ENCODE results near the gene UBAP1L. TPM values are rescaled to one million over a fixed set of nuclear protein-coding genes. Genes with fewer than 3 reads are reported as not detected.

Gene UBAP1L
- total RNA-seq, 1 donor from 2014 or later: 1.8 TPM

DNA sequence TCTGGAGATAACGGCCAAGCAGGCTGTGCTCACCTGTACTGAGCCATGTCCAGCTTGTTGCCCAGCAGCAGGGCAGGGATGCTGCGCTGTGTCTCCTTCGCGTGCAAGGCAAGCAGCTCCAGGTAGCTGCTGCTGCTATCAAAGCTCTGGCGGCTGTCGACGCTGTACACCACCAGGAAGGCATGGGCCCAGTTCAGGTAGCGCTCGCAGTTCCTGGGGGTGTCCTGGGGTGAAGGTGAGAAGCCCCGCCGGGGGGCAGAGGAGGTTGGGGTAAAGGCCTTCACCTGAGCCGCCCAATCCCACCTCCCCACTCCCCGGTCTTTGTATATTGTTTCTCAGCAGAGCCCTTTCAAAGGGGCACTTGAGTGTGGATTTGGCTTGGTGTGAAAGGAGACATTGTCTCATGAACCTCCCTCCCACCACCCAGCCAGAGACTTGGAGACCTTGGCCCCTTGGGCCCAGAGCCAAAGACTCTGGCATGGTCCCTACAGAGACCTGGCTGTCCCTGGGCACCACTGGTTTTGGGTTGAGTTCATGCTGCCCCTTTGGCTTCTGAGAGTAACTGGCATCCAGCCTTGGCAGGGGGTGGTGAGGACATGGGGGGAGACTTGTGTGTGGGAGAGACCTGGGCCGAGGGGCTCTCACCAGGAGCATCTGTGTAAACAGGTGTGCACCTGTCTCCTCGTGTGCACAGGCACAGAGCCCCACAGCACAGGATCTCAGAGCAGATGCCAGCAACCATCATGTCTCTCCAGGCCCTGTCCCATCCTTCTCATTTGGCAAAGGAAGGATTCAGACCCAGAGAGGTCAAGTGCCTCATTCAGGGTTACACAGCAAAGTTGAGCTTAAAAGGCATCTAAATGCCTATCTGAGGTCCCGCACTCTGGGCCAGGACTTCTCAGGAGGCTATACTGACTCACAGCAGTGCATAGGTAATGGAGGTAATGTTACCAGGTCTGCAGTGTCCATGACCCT lies 56.3 kb downstream of the UBAP1L start:
- Mint-ChIP-seq H3K27ac (ENCODE audit: unreplicated experiment) (no peak overlapping the region), H3K36me3 (ENCODE audit: low read depth, unreplicated experiment) (peaks cover 2% of the 10 kb centered on the region), H3K4me1 (ENCODE audit: low read depth, unreplicated experiment) (peaks cover 34% of the 10 kb centered on the region), H3K27me3 (ENCODE audit: low read depth, unreplicated experiment) (peaks cover 22% of the 10 kb centered on the region), H3K4me3 (ENCODE audit: unreplicated experiment) (no peak overlapping the region), H3K9me3 (ENCODE audit: unreplicated experiment) (peaks cover 5% of the 10 kb centered on the region)
- Histone ChIP-seq H3K4me3 (ENCODE audit: insufficient read depth, low read depth, low read length) (no peak overlapping the region), H3K4me2 (ENCODE audit: low read length) (no peak overlapping the region), H3K9me3 (ENCODE audit: insufficient read depth, low read depth, low read length) (peaks cover 2% of the 10 kb centered on the region), H2AFZ (ENCODE audit: low read depth, low read length) (no peak overlapping the region), H3K4me1 (ENCODE audit: insufficient read depth, low read length) (peaks cover 14% of the 10 kb centered on the region), H3K36me3 (ENCODE audit: insufficient read depth, low read length) (no peaks in the 10 kb centered on the region), H3K27me3 (ENCODE audit: insufficient read depth, low read length) (peaks cover 38% of the 10 kb centered on the region), H3K79me2 (ENCODE audit: insufficient read depth, low read length) (no peaks in the 10 kb centered on the region), H4K20me1 (ENCODE audit: insufficient read depth, low read length) (no peaks in the 10 kb centered on the region), H3K27ac (ENCODE audit: low read depth, low read length) (no peak overlapping the region), H3K9ac (ENCODE audit: low read length) (no peak overlapping the region)
- TF ChIP-seq, protein P1, sequence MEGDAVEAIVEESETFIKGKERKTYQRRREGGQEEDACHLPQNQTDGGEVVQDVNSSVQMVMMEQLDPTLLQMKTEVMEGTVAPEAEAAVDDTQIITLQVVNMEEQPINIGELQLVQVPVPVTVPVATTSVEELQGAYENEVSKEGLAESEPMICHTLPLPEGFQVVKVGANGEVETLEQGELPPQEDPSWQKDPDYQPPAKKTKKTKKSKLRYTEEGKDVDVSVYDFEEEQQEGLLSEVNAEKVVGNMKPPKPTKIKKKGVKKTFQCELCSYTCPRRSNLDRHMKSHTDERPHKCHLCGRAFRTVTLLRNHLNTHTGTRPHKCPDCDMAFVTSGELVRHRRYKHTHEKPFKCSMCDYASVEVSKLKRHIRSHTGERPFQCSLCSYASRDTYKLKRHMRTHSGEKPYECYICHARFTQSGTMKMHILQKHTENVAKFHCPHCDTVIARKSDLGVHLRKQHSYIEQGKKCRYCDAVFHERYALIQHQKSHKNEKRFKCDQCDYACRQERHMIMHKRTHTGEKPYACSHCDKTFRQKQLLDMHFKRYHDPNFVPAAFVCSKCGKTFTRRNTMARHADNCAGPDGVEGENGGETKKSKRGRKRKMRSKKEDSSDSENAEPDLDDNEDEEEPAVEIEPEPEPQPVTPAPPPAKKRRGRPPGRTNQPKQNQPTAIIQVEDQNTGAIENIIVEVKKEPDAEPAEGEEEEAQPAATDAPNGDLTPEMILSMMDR (IDR thresholded peaks at IDR 0.05; ENCODE audit: insufficient read depth, low read depth, low read length): no peak
- no peak for TF ChIP-seq EZH2 (IDR thresholded peaks at IDR 0.05; ENCODE audit: insufficient read depth, low read length)
- no peak for DNase-seq (ENCODE audit: low read depth)
- no peak for FAIRE-seq

DNA sequence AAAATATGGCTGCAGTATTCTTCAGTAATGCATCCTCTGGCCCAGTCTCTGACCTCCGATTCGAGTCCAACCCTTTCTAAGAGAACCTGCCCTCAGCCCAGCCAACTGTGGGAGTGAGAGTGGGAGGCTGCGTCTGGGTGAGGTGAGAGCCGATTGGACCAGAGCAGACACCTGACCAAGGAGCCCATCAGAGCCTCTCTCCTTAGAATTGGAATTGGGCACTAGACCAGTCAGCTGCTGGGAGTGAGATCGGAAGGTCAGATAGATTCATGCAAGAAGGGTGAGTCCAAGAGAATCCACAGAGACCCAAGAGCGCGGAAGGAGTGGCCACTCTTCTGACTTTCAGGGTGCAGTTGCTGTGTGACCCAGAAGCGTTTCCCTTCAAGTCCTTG lies 57.5 kb downstream of the UBAP1L start:
- TF ChIP-seq, protein P1 (IDR thresholded peaks at IDR 0.05; ENCODE audit: insufficient read depth, low read depth, low read length): no peak
- no peak for TF ChIP-seq EZH2 (IDR thresholded peaks at IDR 0.05; ENCODE audit: insufficient read depth, low read length)
- no peak overlapping the region for H3K4me3 ChIP-seq (ENCODE audit: insufficient read depth, low read depth, low read length)
- no peaks in the 10 kb centered on the region for H3K79me2 ChIP-seq (ENCODE audit: insufficient read depth, low read length)
- peaks cover 2% of the 10 kb centered on the region for H3K9me3 ChIP-seq (ENCODE audit: insufficient read depth, low read depth, low read length)
- H4K20me1 ChIP-seq (ENCODE audit: insufficient read depth, low read length): no peaks in the 10 kb centered on the region
- no peak overlapping the region for H3K27ac ChIP-seq (ENCODE audit: low read depth, low read length)
- H3K4me2 ChIP-seq (ENCODE audit: low read length): no peak overlapping the region
- peaks cover 14% of the 10 kb centered on the region for H3K4me1 ChIP-seq (ENCODE audit: insufficient read depth, low read length)
- no peak overlapping the region for H3K9ac ChIP-seq (ENCODE audit: low read length)
- DNase-seq (ENCODE audit: low read depth): no peak
- no peaks in the 10 kb centered on the region for H3K36me3 ChIP-seq (ENCODE audit: insufficient read depth, low read length)
- Mint-ChIP-seq H3K36me3 (ENCODE audit: low read depth, unreplicated experiment) (peaks cover 2% of the 10 kb centered on the region), H3K27me3 (ENCODE audit: low read depth, unreplicated experiment) (peaks cover 15% of the 10 kb centered on the region), H3K9me3 (ENCODE audit: unreplicated experiment) (peaks cover 5% of the 10 kb centered on the region), H3K4me3 (ENCODE audit: unreplicated experiment) (no peak overlapping the region), H3K4me1 (ENCODE audit: low read depth, unreplicated experiment) (peaks cover 25% of the 10 kb centered on the region), H3K27ac (ENCODE audit: unreplicated experiment) (no peak overlapping the region)
- no peak overlapping the region for H2AFZ ChIP-seq (ENCODE audit: low read depth, low read length)
- FAIRE-seq: no peak
- H3K27me3 ChIP-seq (ENCODE audit: insufficient read depth, low read length): peaks cover 32% of the 10 kb centered on the region

Data from astrocyte (in vitro differentiated cells and primary cell).